HG03432 (cell line): Measurements from ENCODE around the gene DNAJC5G.
A peak's percentile ranks its signal among the peaks of the same experiment; 100 is the strongest.
"Not testable (repeated sequence)": the region's sequence is repeated elsewhere in the genome, so short reads cannot be mapped to it uniquely, and the experiment has no call there.

ENCODE experiments used
- ATAC-seq: cut with Tn5 transposase; IDR thresholded peaks from one replicate; pipeline ENCODE4 v1.9.1; 2021; ENCODE audit warnings: mild to moderate bottlenecking, moderate library complexity; ENCODE audit not compliant: unreplicated experiment

DNAJC5G gene

DNA sequence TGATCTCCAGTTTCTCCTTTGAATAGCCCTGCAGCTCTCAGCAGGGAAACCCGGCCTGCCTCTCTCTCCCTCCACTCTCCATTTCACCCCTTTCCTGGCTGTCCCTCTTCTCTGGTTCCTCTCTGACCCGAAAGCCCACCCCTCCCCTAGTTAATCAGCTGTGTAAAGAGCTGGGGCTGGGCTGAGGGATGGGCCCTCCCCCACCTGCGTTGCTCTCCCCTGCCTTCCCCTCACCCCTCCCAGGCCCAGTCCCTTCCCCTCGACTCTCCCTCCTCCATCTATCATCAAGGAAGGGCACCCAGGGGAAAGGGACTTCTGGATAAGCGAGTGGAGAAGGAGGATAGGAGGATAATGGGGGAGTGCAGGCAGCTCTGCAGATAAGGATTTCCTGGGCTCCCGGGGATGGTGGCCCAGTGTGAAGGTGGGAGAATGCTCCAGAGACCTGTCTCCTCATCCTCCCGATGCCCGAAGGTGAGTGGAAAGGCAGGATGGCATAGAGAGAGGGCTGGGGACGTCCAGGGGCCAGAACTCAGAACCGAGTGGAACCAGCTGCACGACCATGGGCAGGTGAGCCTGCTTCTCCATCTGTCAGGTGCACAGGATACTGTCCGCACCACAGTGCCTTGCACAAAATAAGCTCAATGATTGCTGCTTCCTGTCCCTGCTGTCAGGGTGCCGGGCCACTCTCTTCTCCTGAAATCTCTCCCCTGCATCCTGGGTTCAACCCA lies 24.4 kb upstream of the DNAJC5G start:
- no peak for ATAC-seq

DNA sequence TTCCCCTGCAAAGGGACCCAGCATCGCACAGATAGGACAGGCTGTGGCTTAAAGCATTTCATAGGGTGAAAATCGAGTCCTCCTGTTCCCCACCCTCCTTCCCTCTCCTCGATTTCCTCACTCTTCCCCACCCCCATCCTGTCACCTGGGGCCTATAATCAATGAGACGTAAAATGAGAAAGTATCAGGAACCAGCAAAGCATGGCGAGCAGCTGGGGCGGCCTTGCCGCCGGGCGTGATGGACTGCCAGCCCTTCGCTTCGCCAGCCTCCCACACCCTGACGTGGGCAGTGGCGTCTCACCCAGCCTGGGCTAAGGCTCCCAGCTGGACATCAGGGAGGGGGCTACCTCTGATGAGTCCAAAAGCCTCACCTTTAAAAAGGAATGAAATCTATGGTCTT lies 23.5 kb upstream of the DNAJC5G start:
- ATAC-seq, result no peak

GRCh38 chr2:27255187-27255586 lies 20.0 kb upstream of the DNAJC5G start:
- no peak for ATAC-seq

- ATAC-seq, result no peak
Observed at GRCh38 chr2:27255660-27256059, 19.6 kb upstream of the DNAJC5G start.

GRCh38 chr2:27256855-27257454 lies 18.3 kb upstream of the DNAJC5G start:
- ATAC-seq, result no peak

DNA sequence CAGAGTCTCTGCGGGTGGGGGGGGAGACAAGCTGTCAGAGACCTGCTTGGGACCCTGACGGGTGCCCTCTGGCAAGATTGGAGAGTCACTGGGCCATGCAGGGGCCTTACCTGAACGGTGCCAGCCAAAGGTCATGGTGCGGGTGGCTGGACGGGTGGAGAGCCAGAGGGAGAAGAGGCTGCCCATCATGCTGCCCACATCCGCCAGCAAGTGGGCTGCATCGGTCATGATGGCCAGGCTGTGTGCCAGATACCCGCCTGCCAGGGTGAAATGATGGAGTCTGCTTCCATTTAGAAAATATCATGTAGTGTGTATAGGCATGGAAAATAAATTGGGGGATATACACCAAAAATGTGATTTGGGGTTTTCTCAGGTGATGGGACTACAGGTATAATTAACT lies 17.2 kb upstream of the DNAJC5G start:
- ATAC-seq, result no peak

GRCh38 chr2:27261241-27261925 lies 13.8 kb upstream of the DNAJC5G start:
- no peak for ATAC-seq

DNA sequence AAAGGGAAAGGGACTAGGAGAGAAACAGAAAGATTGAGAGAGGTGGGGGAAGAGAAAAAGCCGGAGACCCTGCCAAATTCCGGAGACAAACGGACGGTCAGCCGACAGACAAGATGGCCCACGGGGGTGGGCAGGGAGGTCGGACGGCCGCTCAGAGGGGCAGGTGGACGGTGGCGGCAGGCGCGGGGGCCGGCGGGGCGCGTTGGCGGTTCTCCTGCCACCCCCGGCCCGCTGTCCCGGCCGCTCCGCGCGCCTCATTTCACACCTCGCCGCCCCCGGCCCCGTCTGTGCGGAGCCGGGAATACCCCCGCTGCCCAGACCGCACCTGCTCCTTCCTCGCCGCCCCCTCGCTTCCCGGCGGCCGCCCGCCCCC lies 13.3 kb upstream of the DNAJC5G start:
- no peak for ATAC-seq

GRCh38 chr2:27262379-27263286 lies 12.6 kb upstream of the DNAJC5G start, which contains the start of gene SLC30A3:
SLC30A3 (minus strand) TSS chr2:27263047; CDS start chr2:27262906, 141 bp downstream.
- no peak for ATAC-seq

GRCh38 chr2:27263287-27264252 lies 11.7 kb upstream of the DNAJC5G start:
- ATAC-seq, result no peak

DNA sequence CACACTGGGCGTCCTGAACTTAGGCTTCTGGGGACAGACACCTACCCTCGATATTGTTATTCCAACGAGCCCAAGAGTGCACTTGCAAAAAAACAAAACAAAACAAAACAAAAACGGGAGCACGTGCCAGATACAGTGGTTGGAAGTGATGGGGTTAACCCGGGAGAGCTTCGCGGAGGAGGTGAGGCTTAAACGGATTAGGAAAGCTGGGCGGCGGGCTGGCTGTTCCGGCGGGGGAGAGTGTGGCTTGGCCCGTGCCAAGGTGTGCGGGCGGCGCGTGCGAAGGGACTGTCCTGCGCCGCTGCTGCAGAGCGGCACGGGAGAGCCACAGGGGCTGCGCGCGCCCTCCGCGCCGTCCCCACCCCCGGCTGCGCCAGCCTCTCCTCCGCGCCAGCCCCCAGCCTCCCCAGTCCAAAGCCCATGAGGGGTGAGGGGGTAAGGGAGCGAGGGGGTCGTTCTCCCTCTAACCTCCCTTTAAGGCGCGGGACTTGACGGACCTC lies 10.9 kb upstream of the DNAJC5G start:
- peak; percentile 26 for ATAC-seq

GRCh38 chr2:27264753-27265535 lies 10.3 kb upstream of the DNAJC5G start:
- ATAC-seq, result peak; percentile 35

DNA sequence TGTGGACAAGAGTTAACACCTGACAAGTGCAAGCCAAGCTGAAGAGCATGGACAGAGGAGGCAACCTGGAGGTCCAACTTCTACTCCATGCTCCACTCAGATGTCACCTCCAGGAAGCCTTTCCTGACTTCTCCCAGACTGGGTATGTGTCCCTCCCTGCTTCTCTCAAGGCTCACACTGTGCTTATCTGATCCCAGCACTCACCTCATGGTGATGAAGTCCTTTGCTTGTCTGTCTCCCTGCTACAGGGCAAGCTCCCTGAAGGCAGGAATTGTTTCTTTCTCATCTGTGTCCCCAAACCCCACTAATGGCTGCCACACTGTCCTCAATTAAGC lies 9.7 kb upstream of the DNAJC5G start:
- ATAC-seq, result no peak

- ATAC-seq, result not testable (repeated sequence)
Observed at GRCh38 chr2:27268296-27268695, 6.9 kb upstream of the DNAJC5G start.

DNA sequence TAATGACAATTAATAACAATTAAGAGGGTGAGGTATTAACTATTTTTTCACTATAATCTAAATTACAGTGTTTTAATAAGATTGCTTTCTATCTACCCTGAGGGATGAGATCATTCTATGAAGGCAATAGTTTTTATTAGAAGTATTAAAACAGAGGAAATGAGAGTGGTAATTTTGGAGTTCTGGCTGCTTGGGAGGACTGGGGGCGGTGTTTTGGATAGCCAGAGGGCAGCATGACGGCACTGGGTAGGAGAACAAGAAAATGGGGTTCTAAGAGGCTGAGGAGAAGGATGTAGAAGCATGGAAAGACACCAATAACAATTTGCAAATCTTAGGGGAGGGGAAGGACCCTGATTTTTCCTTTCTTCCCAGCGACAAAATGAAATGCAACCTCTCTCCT lies 5.1 kb upstream of the DNAJC5G start:
- no peak for ATAC-seq

- ATAC-seq, result no peak
Observed at GRCh38 chr2:27270670-27271069, 4.6 kb upstream of the DNAJC5G start.

DNA sequence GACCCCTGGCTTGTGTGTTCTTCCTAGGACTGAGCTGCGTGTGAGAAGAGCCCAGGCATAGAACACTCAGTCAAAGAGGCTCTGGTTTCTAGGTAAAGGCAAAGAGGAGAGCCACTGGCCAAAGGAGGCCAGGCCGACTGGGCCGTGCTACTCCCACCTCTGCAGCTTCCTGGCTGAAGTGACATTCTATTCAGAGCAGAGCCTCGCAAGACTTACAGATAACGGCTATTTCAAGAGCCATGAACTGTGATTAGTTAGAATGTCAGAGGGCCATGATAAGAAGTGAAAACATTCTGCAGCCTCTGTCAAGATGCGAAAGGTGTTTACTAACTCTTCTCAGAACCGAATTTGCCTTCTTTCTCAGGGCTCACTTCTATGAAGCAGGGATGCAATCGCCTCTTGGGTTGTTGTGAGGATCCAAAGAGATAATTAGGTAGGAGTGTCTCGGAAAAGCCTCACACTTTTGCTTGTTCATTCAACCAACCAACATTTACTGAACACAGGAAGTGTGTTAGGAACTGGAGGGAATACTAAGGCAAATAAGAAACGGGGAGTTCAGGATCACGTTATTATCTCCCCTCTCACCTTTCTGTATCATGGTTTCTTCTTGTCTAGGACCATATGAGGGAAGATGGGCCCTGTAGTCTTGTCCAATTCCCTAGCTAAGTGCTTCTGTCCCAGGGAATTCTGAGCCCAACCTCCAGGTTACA lies 3.4 kb upstream of the DNAJC5G start:
- ATAC-seq, result no peak
